NB4 (cell line): ENCODE measurements around the gene PRCD.
"Not testable (repeated sequence)": the region's sequence is repeated elsewhere in the genome, so short reads cannot be mapped to it uniquely, and the experiment has no call there.

Experiments used
- DNase-seq: peaks from one replicate; pipeline ENCODE4 v3.0.0; 2010; ENCODE audit warnings: low read depth
- H3K4me3 ChIP-seq: one replicate; pipeline ENCODE4 v1.5.1; 2011; ENCODE audit warnings: mild to moderate bottlenecking, low read depth, low read length, moderate library complexity
- CTCF ChIP-seq: IDR thresholded peaks from one replicate; pipeline ENCODE4 v1.5.1; 2012; ENCODE audit warnings: low read depth, low read length
- MAX ChIP-seq: IDR thresholded peaks from 2 replicates; pipeline ENCODE4 v1.6.1; 2011; ENCODE audit warnings: low read depth, low read length
- MYC ChIP-seq: IDR thresholded peaks from 2 replicates; pipeline ENCODE4 v1.6.1; 2011; ENCODE audit warnings: low read depth, low read length
- POLR2A ChIP-seq: IDR thresholded peaks from 2 replicates; pipeline ENCODE4 v1.6.1; 2011; ENCODE audit warnings: mild to moderate bottlenecking; ENCODE audit not compliant: insufficient read length; ENCODE audit errors: extremely low read depth

Gene PRCD

GRCh38 chr17:76560877-76561221 is 21.0 kb downstream of the PRCD start:
- H3K4me3 ChIP-seq, result peak overlapping the region; percentile 14
- TF ChIP-seq MAX (no peak), CTCF (no peak), POLR2A (no peak)

GRCh38 chr17:76561332-76561731 is 21.5 kb downstream of the PRCD start:
- no peak for TF ChIP-seq MYC
- no peak for TF ChIP-seq POLR2A
- no peak for TF ChIP-seq MAX
- TF ChIP-seq CTCF, result no peak
- peak overlapping the region; percentile 39 for H3K4me3 ChIP-seq
- DNase-seq, result no peak

More at GRCh38 chr17:76560877-76561221, 21.0 kb downstream of the PRCD start:
- DNase-seq, result no peak

- no peak for TF ChIP-seq MAX
- TF ChIP-seq POLR2A, result no peak
- no peak for TF ChIP-seq CTCF
- no peak for TF ChIP-seq MYC
- DNase-seq, result no peak
- peak overlapping the region; percentile 39 for H3K4me3 ChIP-seq
Measured at GRCh38 chr17:76561799-76562268, 22.0 kb downstream of the PRCD start.

GRCh38 chr17:76562734-76563148 is 22.9 kb downstream of the PRCD start:
- TF ChIP-seq MAX, result no peak
- TF ChIP-seq CTCF, result no peak
- no peak for TF ChIP-seq POLR2A
- no peak for TF ChIP-seq MYC
- no peak overlapping the region for H3K4me3 ChIP-seq
- peak; percentile 25 for DNase-seq

GRCh38 chr17:76563359-76563758 is 23.5 kb downstream of the PRCD start:
- H3K4me3 ChIP-seq, DNase-seq: not testable (repeated sequence)

GRCh38 chr17:76564991-76565727 is 25.3 kb downstream of the PRCD start:
- DNase-seq, result peak; percentile 23
- H3K4me3 ChIP-seq, result not testable (repeated sequence)
